SK-N-SH (cell line): ENCODE results near the gene RB1. TPM values are rescaled to one million over a fixed set of nuclear protein-coding genes. Genes with fewer than 3 reads are reported as not detected.

Source experiments
- CTCF ChIA-PET: fragments of 300-600, 350-600 bp; formaldehyde crosslinking; extraction: SDS; loops from one replicate; lab custom pipeline; 2021; lab: Yijun Ruan, JAX
- POLR2A ChIA-PET: fragments of 350-600 bp; sonication (Branson Sonifier 250); formaldehyde crosslinking; extraction: SDS; loops from one replicate; lab custom pipeline; 2020; ENCODE audit warnings: antibody characterized with exemption, inconsistent platforms; lab: Yijun Ruan, JAX
- DNase-seq: peaks from one replicate; pipeline ENCODE4 v3.0.0; 2012
- H2AFZ ChIP-seq: fragments of 200-600 bp; sonication (generic); 2 replicates; pipeline ENCODE4 v1.8.1; 2016; ENCODE audit warnings: antibody characterized with exemption, mild to moderate bottlenecking, low read depth
- H3F3A ChIP-seq: fragments of 200-600 bp; sonication (generic); replicated peaks from 2 replicates; pipeline ENCODE3; 2016; ENCODE audit warnings: antibody characterized with exemption, mild to moderate bottlenecking; ENCODE audit not compliant: insufficient read depth
- H3K27ac ChIP-seq, 2 experiments: fragments of 200-500 bp in 1 of 2; fragments of 200-600 bp in 1 of 2; sonication (Bioruptor generic) in 1 of 2; sonication (generic), shearing (Covaris generic) in 1 of 2; 2 replicates each; pipeline versions ENCODE4 v1.5.1 to v1.6.1; 2014 to 2016; ENCODE audit warnings: low read depth in 2 of 2, inconsistent platforms in 1 of 2, low read length in 1 of 2, mild to moderate bottlenecking in 1 of 2, mixed read lengths in 1 of 2
- H3K27me3 ChIP-seq: fragments of 200-600 bp; sonication (generic), shearing (Covaris generic); 2 replicates; pipeline ENCODE4 v1.6.1; 2016; ENCODE audit warnings: mixed run types; ENCODE audit not compliant: insufficient read depth
- H3K36me3 ChIP-seq, 2 experiments: fragments of 200-500 bp in 1 of 2; fragments of 200-600 bp in 1 of 2; sonication (Bioruptor generic) in 1 of 2; sonication (generic) in 1 of 2; replicated peaks in 1 of 2; 2 replicates each; pipeline versions ENCODE3 to v1.5.1; 2014 to 2016; ENCODE audit warnings: low read length in 1 of 2, mild to moderate bottlenecking in 1 of 2; ENCODE audit not compliant: insufficient read depth in 2 of 2, control insufficient read depth in 1 of 2
- H3K4me1 ChIP-seq, 2 experiments: fragments of 200-500 bp in 1 of 2; fragments of 200-600 bp in 1 of 2; sonication (Bioruptor generic) in 1 of 2; sonication (generic), shearing (Covaris generic) in 1 of 2; 2 replicates each; pipeline versions ENCODE4 v1.5.1 to v1.6.1; 2014 to 2016; ENCODE audit warnings: low read depth in 1 of 2, low read length in 1 of 2, mixed run types in 1 of 2; ENCODE audit not compliant: insufficient read depth in 2 of 2, control insufficient read depth in 1 of 2
- H3K4me2 ChIP-seq: fragments of 200-600 bp; sonication (generic), shearing (Covaris generic); 2 replicates; pipeline ENCODE4 v1.6.1; 2017; ENCODE audit warnings: mixed run types
- H3K4me3 ChIP-seq, 2 experiments: fragments of 200-500 bp in 1 of 2; fragments of 200-600 bp in 1 of 2; sonication (Bioruptor generic) in 1 of 2; sonication (generic), shearing (Covaris generic) in 1 of 2; 2 replicates each; pipeline versions ENCODE4 v1.5.1 to v1.8.1; 2014 to 2016; ENCODE audit warnings: low read depth in 2 of 2, inconsistent platforms in 1 of 2, low read length in 1 of 2, mild to moderate bottlenecking in 1 of 2, mixed read lengths in 1 of 2, moderate library complexity in 1 of 2
- H3K79me2 ChIP-seq: fragments of 200-600 bp; sonication (generic); 2 replicates; pipeline ENCODE4 v1.8.1; 2017; ENCODE audit warnings: mild to moderate bottlenecking; ENCODE audit not compliant: insufficient read depth
- H3K9ac ChIP-seq: fragments of 200-600 bp; sonication (generic); 2 replicates; pipeline ENCODE4 v1.6.1; 2017; ENCODE audit warnings: mixed run types
- H3K9me2 ChIP-seq: fragments of 200-600 bp; sonication (generic); 2 replicates; pipeline ENCODE4 v1.6.1; 2017; ENCODE audit warnings: mixed run types
- H3K9me3 ChIP-seq: fragments of 200-600 bp; sonication (generic); 2 replicates; pipeline ENCODE4 v1.6.1; 2017; ENCODE audit warnings: mixed run types, mild to moderate bottlenecking, moderate library complexity
- H4K20me1 ChIP-seq: fragments of 200-600 bp; sonication (generic); 2 replicates; pipeline ENCODE4 v1.6.1; 2017; ENCODE audit warnings: mild to moderate bottlenecking, mixed run types; ENCODE audit not compliant: insufficient read depth
- CHD2 ChIP-seq: fragments of 150-350 bp; IDR thresholded peaks from 2 replicates; pipeline ENCODE4 v1.6.1; 2018; ENCODE audit warnings: low read length; ENCODE audit not compliant: partially characterized antibody
- ELF1 ChIP-seq: IDR thresholded peaks from 2 replicates; pipeline ENCODE4 v1.4.0; 2012
- EP300 ChIP-seq, 2 experiments: IDR thresholded peaks; 2 replicates each; pipeline versions ENCODE4 v1.4.0 to v1.6.1; 2012; ENCODE audit warnings: borderline replicate concordance in 1 of 2, low read depth in 1 of 2, low read length in 1 of 2
- FOSL2 ChIP-seq: IDR thresholded peaks from 2 replicates; pipeline ENCODE4 v1.4.0; 2012; ENCODE audit warnings: low read depth, mild to moderate bottlenecking, moderate library complexity, borderline replicate concordance
- FOXJ3 ChIP-seq: sonication (generic); formaldehyde crosslinking; IDR thresholded peaks from 2 replicates; pipeline ENCODE4 v1.5.1; 2020; ENCODE audit warnings: mild to moderate bottlenecking, missing genetic modification reagents
- FOXM1 ChIP-seq: IDR thresholded peaks from 2 replicates; pipeline ENCODE4 v1.4.0; 2012; ENCODE audit warnings: low read depth, mild to moderate bottlenecking
- GABPA ChIP-seq: IDR thresholded peaks from 2 replicates; pipeline ENCODE4 v1.4.0; 2012; ENCODE audit warnings: low read depth, mild to moderate bottlenecking
- JUND ChIP-seq: IDR thresholded peaks from 2 replicates; pipeline ENCODE4 v1.4.0; 2012
- MEF2A ChIP-seq: IDR thresholded peaks from 2 replicates; pipeline ENCODE4 v1.4.0; 2012; ENCODE audit warnings: low read depth, borderline replicate concordance
- MXI1 ChIP-seq: IDR thresholded peaks from 2 replicates; pipeline ENCODE4 v1.6.1; 2012; ENCODE audit warnings: mild to moderate bottlenecking, low read depth, low read length, improper control_type of control experiment
- NFIC ChIP-seq: IDR thresholded peaks from 2 replicates; pipeline ENCODE4 v1.4.0; 2012; ENCODE audit warnings: borderline replicate concordance
- NRF1 ChIP-seq: IDR thresholded peaks from 2 replicates; pipeline ENCODE4 v1.6.1; 2012; ENCODE audit warnings: low read depth, mild to moderate bottlenecking, low read length
- POLR2AphosphoS5 ChIP-seq: IDR thresholded peaks from 2 replicates; pipeline ENCODE4 v1.6.1; 2012; ENCODE audit warnings: low read depth, low read length
- RAD21 ChIP-seq: IDR thresholded peaks from 2 replicates; pipeline ENCODE4 v1.6.1; 2012; ENCODE audit warnings: mild to moderate bottlenecking, low read length
- RCOR1 ChIP-seq: fragments of 150-350 bp; IDR thresholded peaks from 2 replicates; pipeline ENCODE4 v1.6.1; 2017; ENCODE audit warnings: antibody characterized with exemption, low read length
- RFX5 ChIP-seq: IDR thresholded peaks from 2 replicates; pipeline ENCODE4 v1.6.1; 2012; ENCODE audit warnings: mild to moderate bottlenecking, improper control_type of control experiment, low read length
- SIN3A ChIP-seq: IDR thresholded peaks from 2 replicates; pipeline ENCODE4 v1.6.1; 2012; ENCODE audit warnings: low read depth, mild to moderate bottlenecking, low read length, moderate library complexity, borderline replicate concordance
- SMC3 ChIP-seq: IDR thresholded peaks from 2 replicates; pipeline ENCODE4 v1.6.1; 2012; ENCODE audit warnings: low read depth, low read length, improper control_type of control experiment
- TAF1 ChIP-seq: IDR thresholded peaks from 2 replicates; pipeline ENCODE4 v1.6.1; 2012; ENCODE audit warnings: low read depth, mild to moderate bottlenecking, low read length, moderate library complexity, borderline replicate concordance
- TCF12 ChIP-seq: IDR thresholded peaks from 2 replicates; pipeline ENCODE4 v1.4.0; 2012
- YY1 ChIP-seq: IDR thresholded peaks from 2 replicates; pipeline ENCODE4 v1.4.0; 2012; ENCODE audit warnings: low read depth, mild to moderate bottlenecking
- WGBS: methylation state at CpG from one replicate; pipeline ENCODE4 v1.1.6; 2017; ENCODE audit warnings: low lambda C conversion rate; 5-methylcytosine and 5-hydroxymethylcytosine counted together
- polyA plus RNA-seq, 3 experiments: library from polyadenylated mRNA; depleted of rRNA; stranded (reverse); fragments of >200 nt; gene quantifications; 2 replicates each; pipeline ENCODE4 v1.2.3, GENCODE V29; 2012
- TF ChIP-seq, protein P1 (sequence below): IDR thresholded peaks from 2 replicates; pipeline ENCODE4 v1.6.1; 2012; ENCODE audit warnings: mild to moderate bottlenecking, low read depth, low read length, moderate library complexity
- TF ChIP-seq, protein P2 (sequence below): fragments of 150-350 bp; IDR thresholded peaks from 2 replicates; pipeline ENCODE4 v1.6.1; 2017; ENCODE audit warnings: antibody characterized with exemption, low read length, low read depth, borderline replicate concordance
- TF ChIP-seq, protein P3 (sequence below): IDR thresholded peaks from 2 replicates; pipeline ENCODE4 v1.4.0; 2012; ENCODE audit warnings: low read depth

The RB1 gene
- polyA plus RNA-seq (2012; rRNA removed), result 11.5 and 13.0 TPM in 2 replicates
- polyA plus RNA-seq (2012; cell fraction: cytosol; rRNA removed), result 18.5 and 26.3 TPM in 2 replicates
- polyA plus RNA-seq (2012; cell fraction: nucleus; rRNA removed), result 5.8 and 12.2 TPM in 2 replicates

DNA sequence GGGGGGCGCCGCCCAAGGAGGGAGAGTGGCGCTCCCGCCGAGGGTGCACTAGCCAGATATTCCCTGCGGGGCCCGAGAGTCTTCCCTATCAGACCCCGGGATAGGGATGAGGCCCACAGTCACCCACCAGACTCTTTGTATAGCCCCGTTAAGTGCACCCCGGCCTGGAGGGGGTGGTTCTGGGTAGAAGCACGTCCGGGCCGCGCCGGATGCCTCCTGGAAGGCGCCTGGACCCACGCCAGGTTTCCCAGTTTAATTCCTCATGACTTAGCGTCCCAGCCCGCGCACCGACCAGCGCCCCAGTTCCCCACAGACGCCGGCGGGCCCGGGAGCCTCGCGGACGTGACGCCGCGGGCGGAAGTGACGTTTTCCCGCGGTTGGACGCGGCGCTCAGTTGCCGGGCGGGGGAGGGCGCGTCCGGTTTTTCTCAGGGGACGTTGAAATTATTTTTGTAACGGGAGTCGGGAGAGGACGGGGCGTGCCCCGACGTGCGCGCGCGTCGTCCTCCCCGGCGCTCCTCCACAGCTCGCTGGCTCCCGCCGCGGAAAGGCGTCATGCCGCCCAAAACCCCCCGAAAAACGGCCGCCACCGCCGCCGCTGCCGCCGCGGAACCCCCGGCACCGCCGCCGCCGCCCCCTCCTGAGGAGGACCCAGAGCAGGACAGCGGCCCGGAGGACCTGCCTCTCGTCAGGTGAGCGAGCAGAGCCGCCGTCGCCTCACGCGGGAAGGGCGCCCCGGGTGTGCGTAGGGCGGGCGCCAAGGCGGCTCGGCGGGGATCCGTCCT, at the start of gene RB1:
RB1 (plus strand) TSS at position 393 of the 784 bp plus-strand sequence; CDS start at position 555, 162 bp downstream.
- peaks cover 11% of the 10 kb centered on the region for H3F3A ChIP-seq
- peaks cover 6% of the 10 kb centered on the region in 2 experiments for H3K36me3 ChIP-seq
- peak within 1 kb of the TSS; percentile 85 for H3K4me2 ChIP-seq
- H3K27me3 ChIP-seq, result no peaks in the 10 kb centered on the region
- no peaks in the 10 kb centered on the region for H3K9me2 ChIP-seq
- DNase-seq, result peak; percentile 93
- WGBS, result under 1% methylated on average over 36 of the region's 96 CpGs
- ChIA-PET CTCF (interaction anchor here (1.5 kb wide), 1 partner anchor 71 kb away, joined by 3 read pairs; the partner anchor contains the start of gene ITM2B), POLR2A (no interaction called here)
- H2AFZ ChIP-seq, result peak within 1 kb of the TSS; percentile 87
- 0 out of 2 replicates have a peak, but pooled peaks have one; percentile 24 for TF ChIP-seq RFX5
- TF ChIP-seq MEF2A, result peak; percentile 13; the same call in 1 of the 2 replicates
- TF ChIP-seq, protein P1, sequence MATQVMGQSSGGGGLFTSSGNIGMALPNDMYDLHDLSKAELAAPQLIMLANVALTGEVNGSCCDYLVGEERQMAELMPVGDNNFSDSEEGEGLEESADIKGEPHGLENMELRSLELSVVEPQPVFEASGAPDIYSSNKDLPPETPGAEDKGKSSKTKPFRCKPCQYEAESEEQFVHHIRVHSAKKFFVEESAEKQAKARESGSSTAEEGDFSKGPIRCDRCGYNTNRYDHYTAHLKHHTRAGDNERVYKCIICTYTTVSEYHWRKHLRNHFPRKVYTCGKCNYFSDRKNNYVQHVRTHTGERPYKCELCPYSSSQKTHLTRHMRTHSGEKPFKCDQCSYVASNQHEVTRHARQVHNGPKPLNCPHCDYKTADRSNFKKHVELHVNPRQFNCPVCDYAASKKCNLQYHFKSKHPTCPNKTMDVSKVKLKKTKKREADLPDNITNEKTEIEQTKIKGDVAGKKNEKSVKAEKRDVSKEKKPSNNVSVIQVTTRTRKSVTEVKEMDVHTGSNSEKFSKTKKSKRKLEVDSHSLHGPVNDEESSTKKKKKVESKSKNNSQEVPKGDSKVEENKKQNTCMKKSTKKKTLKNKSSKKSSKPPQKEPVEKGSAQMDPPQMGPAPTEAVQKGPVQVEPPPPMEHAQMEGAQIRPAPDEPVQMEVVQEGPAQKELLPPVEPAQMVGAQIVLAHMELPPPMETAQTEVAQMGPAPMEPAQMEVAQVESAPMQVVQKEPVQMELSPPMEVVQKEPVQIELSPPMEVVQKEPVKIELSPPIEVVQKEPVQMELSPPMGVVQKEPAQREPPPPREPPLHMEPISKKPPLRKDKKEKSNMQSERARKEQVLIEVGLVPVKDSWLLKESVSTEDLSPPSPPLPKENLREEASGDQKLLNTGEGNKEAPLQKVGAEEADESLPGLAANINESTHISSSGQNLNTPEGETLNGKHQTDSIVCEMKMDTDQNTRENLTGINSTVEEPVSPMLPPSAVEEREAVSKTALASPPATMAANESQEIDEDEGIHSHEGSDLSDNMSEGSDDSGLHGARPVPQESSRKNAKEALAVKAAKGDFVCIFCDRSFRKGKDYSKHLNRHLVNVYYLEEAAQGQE, result peak; percentile 53; the same call in 1 of the 2 replicates
- TF ChIP-seq, protein P2, sequence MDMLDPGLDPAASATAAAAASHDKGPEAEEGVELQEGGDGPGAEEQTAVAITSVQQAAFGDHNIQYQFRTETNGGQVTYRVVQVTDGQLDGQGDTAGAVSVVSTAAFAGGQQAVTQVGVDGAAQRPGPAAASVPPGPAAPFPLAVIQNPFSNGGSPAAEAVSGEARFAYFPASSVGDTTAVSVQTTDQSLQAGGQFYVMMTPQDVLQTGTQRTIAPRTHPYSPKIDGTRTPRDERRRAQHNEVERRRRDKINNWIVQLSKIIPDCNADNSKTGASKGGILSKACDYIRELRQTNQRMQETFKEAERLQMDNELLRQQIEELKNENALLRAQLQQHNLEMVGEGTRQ, result no peak
- peak; percentile 8; the same call in 1 of the 2 replicates for TF ChIP-seq RCOR1
- TF ChIP-seq ELF1, result peak; percentile 24; the same call in 1 of the 2 replicates
- peak; percentile 56; the same call in 1 of the 2 replicates for TF ChIP-seq YY1
- TF ChIP-seq, protein P3, sequence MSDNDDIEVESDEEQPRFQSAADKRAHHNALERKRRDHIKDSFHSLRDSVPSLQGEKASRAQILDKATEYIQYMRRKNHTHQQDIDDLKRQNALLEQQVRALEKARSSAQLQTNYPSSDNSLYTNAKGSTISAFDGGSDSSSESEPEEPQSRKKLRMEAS, result peak; percentile 70
- TF ChIP-seq POLR2AphosphoS5, result peak; percentile 95
- peak; percentile 69; the same call in 1 of the 2 replicates for TF ChIP-seq NFIC
- peak; percentile 66 for TF ChIP-seq CHD2
- TF ChIP-seq NRF1, result 0 out of 2 replicates have a peak, but pooled peaks have one; percentile 26
- 0 out of 2 replicates have a peak, but pooled peaks have one; percentile 5 for TF ChIP-seq SMC3
- TF ChIP-seq RAD21, result no peak
- TF ChIP-seq EP300 (IDR thresholded peaks at IDR 0.05; ENCODE audit: borderline replicate concordance in 1 of 2, low read depth in 1 of 2, low read length in 1 of 2), result peak in 1 of 2 experiments; percentile 47; a peak in 2 of 4 replicates
- TF ChIP-seq JUND, result no peak
- TF ChIP-seq FOXJ3 (CRISPR knock-in tag), result no peak
- TF ChIP-seq TAF1, result peak; percentile 78; the same call in 1 of the 2 replicates
- TF ChIP-seq GABPA, result peak; percentile 86
- no peak for TF ChIP-seq FOSL2
- 0 out of 2 replicates have a peak, but pooled peaks have one; percentile 16 for TF ChIP-seq SIN3A
- peak; percentile 61 for TF ChIP-seq MXI1
- peak; percentile 62; the same call in 1 of the 2 replicates for TF ChIP-seq FOXM1
- no peak; the same call in 1 of the 2 replicates for TF ChIP-seq TCF12
- peaks cover 0 to 17% of the 10 kb centered on the region in 2 experiments; a peak in 2 of 4 replicates for H3K4me1 ChIP-seq
- peak within 1 kb of the TSS; percentile 95 to 96 for H3K27ac ChIP-seq
- H3K9me3 ChIP-seq, result no peaks in the 10 kb centered on the region
- H3K4me3 ChIP-seq, result peak within 1 kb of the TSS; percentile 81 to 91
- peak within 1 kb of the TSS; percentile 98 for H3K9ac ChIP-seq
- peaks cover 45% of the 10 kb centered on the region for H3K79me2 ChIP-seq
- no peaks in the 10 kb centered on the region for H4K20me1 ChIP-seq
